Loucy (cell line): ENCODE measurements around the gene VPS37C.

Experiments used
- EZH2phosphoT487 ChIP-seq: fragments of 200-600 bp; IDR thresholded peaks from 2 replicates; pipeline ENCODE4 v1.6.1; 2018; ENCODE audit warnings: antibody characterized with exemption, mild to moderate bottlenecking, moderate library complexity, borderline replicate concordance
- TF ChIP-seq, protein P1 (sequence below): fragments of 200-600 bp; sonication (generic); conservative IDR thresholded peaks from 2 replicates; pipeline ENCODE4 v1.5.1; 2014; ENCODE audit warnings: mild to moderate bottlenecking, antibody characterized with exemption, low read length

DNA sequence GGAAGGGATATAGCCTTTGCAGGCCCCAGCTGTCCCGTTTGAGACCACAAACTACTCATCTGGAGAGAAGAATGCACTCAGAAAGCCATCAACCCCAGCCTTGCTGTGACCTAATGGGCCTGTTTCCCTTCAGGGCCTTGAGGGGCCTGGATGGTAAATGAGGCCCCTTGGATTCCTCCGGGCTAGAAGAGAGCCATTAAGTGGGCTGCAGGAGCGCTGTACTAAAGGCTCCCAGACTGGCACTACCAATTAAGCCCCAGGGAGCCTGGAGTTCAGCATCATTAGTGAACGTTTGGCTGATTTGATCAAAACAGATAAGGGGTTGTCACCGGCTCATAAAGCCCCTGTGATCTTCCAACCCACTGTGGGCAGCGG is 35.9 kb downstream of the VPS37C start:
- TF ChIP-seq, protein P1, sequence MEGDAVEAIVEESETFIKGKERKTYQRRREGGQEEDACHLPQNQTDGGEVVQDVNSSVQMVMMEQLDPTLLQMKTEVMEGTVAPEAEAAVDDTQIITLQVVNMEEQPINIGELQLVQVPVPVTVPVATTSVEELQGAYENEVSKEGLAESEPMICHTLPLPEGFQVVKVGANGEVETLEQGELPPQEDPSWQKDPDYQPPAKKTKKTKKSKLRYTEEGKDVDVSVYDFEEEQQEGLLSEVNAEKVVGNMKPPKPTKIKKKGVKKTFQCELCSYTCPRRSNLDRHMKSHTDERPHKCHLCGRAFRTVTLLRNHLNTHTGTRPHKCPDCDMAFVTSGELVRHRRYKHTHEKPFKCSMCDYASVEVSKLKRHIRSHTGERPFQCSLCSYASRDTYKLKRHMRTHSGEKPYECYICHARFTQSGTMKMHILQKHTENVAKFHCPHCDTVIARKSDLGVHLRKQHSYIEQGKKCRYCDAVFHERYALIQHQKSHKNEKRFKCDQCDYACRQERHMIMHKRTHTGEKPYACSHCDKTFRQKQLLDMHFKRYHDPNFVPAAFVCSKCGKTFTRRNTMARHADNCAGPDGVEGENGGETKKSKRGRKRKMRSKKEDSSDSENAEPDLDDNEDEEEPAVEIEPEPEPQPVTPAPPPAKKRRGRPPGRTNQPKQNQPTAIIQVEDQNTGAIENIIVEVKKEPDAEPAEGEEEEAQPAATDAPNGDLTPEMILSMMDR: no peak
- TF ChIP-seq EZH2phosphoT487: no peak
